C4-2B (cell line): ENCODE data around the gene PRR23B.

Experiments used
- ZFX ChIP-seq: fragments of 450-650 bp; IDR thresholded peaks from 2 replicates; pipeline ENCODE4 v1.6.1; 2017
- TF ChIP-seq, protein P1 (sequence below): fragments of 450-650 bp; conservative IDR thresholded peaks from 2 replicates; pipeline ENCODE4 v1.5.1; 2017; ENCODE audit warnings: mild to moderate bottlenecking

DNA sequence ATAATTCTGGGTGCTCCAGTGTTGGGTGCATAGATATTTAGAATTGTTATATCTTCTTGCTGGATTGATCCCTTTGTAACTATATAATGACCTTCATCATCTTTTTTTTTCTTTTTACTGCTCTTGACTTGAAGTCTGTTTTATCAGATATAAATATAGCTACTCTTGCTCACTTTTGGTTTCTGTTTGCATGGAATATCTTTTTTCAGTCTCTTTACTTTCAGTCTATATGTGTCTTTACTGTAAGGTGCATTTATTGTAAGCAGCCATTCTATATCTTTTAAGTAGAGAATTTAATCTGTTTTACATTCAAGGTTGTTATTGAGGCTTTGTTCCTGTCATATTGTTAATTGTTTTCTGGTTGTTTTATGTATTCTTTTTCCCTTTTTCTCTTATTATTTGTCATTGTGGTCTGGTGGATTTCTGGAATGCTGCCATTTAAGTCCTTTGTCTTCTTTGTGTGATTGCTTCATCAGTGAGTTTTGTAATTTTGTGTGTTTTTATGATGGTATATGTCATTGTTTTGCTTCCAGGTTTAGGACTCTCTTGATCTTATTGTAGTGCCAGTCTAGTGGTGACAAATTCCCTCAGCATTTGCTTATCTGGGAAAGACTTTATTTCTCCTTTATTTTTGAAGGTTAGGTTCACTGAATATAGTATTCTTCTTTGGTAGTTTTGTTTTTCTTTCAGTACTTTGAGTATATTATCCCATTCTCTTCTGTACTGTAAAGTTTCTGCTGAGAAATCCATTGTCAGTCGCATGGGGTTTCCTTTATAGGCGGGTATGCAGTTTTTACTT, 32.3 kb upstream of the PRR23B start:
- TF ChIP-seq, protein P1, sequence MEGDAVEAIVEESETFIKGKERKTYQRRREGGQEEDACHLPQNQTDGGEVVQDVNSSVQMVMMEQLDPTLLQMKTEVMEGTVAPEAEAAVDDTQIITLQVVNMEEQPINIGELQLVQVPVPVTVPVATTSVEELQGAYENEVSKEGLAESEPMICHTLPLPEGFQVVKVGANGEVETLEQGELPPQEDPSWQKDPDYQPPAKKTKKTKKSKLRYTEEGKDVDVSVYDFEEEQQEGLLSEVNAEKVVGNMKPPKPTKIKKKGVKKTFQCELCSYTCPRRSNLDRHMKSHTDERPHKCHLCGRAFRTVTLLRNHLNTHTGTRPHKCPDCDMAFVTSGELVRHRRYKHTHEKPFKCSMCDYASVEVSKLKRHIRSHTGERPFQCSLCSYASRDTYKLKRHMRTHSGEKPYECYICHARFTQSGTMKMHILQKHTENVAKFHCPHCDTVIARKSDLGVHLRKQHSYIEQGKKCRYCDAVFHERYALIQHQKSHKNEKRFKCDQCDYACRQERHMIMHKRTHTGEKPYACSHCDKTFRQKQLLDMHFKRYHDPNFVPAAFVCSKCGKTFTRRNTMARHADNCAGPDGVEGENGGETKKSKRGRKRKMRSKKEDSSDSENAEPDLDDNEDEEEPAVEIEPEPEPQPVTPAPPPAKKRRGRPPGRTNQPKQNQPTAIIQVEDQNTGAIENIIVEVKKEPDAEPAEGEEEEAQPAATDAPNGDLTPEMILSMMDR: no peak
- TF ChIP-seq ZFX: no peak
